ENCODE data around the gene GRK4.

DNA sequence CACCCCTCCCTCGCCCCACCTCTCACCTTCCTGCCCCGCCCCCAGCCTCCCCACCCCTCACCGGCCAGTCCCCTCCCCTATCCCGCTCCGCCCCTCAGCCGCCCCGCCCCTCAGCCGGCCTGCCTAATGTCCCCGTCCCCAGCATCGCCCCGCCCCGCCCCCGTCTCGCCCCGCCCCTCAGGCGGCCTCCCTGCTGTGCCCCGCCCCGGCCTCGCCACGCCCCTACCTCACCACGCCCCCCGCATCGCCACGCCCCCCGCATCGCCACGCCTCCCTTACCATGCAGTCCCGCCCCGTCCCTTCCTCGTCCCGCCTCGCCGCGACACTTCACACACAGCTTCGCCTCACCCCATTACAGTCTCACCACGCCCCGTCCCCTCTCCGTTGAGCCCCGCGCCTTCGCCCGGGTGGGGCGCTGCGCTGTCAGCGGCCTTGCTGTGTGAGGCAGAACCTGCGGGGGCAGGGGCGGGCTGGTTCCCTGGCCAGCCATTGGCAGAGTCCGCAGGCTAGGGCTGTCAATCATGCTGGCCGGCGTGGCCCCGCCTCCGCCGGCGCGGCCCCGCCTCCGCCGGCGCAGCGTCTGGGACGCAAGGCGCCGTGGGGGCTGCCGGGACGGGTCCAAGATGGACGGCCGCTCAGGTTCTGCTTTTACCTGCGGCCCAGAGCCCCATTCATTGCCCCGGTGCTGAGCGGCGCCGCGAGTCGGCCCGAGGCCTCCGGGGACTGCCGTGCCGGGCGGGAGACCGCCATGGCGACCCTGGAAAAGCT lies 110.9 kb downstream of the GRK4 start, which contains the start of the genes HTT and HTT-AS:
- TF ChIP-seq, protein P1, sequence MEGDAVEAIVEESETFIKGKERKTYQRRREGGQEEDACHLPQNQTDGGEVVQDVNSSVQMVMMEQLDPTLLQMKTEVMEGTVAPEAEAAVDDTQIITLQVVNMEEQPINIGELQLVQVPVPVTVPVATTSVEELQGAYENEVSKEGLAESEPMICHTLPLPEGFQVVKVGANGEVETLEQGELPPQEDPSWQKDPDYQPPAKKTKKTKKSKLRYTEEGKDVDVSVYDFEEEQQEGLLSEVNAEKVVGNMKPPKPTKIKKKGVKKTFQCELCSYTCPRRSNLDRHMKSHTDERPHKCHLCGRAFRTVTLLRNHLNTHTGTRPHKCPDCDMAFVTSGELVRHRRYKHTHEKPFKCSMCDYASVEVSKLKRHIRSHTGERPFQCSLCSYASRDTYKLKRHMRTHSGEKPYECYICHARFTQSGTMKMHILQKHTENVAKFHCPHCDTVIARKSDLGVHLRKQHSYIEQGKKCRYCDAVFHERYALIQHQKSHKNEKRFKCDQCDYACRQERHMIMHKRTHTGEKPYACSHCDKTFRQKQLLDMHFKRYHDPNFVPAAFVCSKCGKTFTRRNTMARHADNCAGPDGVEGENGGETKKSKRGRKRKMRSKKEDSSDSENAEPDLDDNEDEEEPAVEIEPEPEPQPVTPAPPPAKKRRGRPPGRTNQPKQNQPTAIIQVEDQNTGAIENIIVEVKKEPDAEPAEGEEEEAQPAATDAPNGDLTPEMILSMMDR (IDR thresholded peaks at IDR 0.05; ENCODE audit: insufficient read depth, low read length, poor library complexity, severe bottlenecking) = no peak
- TF ChIP-seq EZH2phosphoT487 (conservative IDR thresholded peaks at IDR 0.05; ENCODE audit: low read length) = no peak
